Jurkat, Clone E6-1 (cell line): ENCODE data around the gene ARFGEF2.
"Not testable (repeated sequence)": the region's sequence is repeated elsewhere in the genome, so short reads cannot be mapped to it uniquely, and the experiment has no call there.

ENCODE experiments used
- DNase-seq: peaks from one replicate; pipeline ENCODE4 v3.0.0-alpha.2; 2011; ENCODE audit warnings: low read depth, low spot score
- H3K4me3 ChIP-seq: 2 replicates; pipeline ENCODE4 v1.5.1; 2011; ENCODE audit warnings: mild to moderate bottlenecking, low read length, control low read depth, moderate library complexity

ARFGEF2 gene

DNA sequence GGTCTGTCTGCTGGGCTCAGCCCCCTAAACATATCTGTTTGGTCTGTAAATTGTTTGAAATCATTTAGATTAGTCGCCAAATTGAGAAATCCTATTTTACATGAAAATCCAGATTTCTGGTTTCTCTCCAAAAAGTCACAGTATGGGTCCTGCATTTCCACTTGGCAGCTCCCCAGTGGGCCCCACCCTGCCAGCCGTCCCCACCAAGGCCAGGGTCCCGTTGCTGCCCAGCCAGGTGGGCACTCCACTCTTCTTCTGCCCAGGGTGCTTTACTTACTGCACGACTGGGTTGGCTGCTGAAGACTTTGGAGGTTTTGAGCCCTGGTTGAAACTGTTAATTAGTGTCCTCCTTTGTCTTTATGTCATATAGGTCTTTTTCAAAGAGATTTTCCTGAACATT lies 50.4 kb downstream of the ARFGEF2 start:
- no peak overlapping the region for H3K4me3 ChIP-seq
- DNase-seq: no peak

DNA sequence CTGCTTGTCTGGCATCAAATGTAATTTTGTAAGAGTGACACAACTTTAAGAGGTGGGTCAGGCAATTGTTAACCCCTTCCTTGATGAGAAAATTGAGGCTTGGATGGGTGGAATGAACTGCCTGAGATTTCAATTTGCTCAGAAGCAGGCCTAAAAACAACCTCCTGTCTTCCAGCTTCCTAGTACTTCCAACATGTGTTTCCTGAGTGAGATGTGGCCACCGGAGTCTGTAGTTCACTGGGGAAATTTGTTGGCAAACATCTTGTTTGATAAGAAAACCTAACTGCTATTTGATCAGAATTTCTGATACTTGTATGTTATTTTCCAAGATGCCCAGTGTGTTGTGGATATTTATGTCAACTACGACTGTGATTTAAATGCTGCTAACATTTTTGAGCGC lies 51.3 kb downstream of the ARFGEF2 start:
- no peak for DNase-seq
- no peak overlapping the region for H3K4me3 ChIP-seq

DNA sequence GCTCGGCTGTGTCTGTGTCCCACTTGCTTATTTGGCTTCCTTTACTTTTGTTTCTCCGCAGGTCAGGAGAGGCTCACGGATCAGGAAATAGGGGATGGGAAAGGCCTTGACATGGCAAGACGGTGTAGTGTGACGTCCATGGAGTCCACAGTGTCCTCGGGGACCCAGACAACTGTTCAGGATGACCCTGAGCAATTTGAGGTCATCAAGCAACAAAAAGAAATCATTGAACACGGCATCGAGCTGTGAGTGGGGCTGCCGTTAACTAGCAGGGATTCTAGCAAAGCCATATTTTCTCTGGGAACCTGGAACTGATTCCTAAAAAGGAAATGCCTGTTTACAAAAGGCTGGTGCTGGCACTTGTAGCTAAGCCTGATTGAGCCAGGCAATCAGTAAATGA lies 54.4 kb downstream of the ARFGEF2 start:
- no peak for DNase-seq
- no peak overlapping the region for H3K4me3 ChIP-seq

DNA sequence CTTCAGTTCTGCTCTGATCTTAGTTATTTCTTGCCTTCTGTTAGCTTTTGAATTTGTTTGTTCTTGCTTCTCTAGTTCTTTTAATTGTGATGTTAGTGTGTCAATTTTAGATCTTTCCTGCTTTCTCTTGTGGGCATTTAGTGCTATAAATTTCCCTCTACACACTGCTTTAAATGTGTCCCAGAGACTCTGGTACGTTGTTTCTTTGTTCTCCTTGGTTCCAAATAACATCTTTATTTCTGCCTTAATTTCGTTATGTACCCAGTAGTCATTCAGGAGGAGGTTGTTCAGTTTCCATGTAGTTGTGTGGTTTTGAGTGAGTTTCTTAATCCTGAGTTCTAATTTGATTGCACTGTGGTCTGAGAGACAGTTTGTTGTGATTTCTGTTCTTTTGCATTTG lies 58.5 kb downstream of the ARFGEF2 start:
- not testable (repeated sequence) for DNase-seq, H3K4me3 ChIP-seq

DNA sequence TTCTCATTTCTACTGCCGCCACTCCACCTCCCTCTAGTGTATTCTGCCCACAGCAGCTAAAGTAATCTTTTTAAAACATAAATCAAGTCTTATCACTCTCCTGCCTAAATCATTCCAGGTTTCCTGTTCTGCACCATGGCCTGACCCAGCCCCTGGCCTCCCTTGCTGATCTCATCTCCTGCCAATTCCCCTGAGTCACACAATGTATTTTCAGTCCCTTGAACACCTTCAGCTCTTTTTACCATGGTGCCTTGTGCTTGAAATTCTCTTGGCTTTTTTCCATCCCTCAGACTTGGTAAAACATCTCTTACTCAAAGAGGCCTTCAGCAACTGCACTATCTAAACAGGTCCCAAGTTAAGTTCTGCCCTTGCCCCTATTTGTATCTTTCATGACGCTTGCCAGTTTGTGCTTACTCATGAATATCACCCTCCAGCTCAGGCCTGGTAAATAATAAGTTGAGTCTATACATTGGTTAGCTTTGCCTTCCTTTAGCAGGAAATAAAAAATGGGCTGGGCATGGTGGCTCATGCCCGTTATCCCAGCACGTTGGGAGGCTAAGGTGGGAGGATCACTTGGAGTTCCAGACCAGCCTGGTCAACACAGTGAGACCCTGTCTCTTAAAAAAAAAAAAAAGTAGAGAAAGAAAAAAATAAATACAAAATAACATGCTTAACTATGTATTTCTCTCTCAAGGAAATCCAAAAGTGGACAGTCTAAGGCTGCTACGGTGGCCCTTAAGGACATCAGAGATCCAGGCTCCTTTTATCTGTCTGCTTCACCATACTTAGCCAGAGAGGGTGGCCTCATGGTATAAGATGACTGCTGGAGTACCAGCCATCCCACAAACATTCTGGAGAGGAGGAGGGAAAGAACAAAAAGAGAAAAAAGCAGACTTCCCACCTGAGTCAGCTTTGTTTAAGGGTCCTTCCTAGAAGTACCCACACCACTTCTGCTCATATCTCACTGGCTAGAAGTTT lies 62.2 kb downstream of the ARFGEF2 start:
- no peak for DNase-seq
- no peak overlapping the region for H3K4me3 ChIP-seq

GRCh38 chr20:48984575-48985219 lies 63.2 kb downstream of the ARFGEF2 start:
- no peak for DNase-seq

DNA sequence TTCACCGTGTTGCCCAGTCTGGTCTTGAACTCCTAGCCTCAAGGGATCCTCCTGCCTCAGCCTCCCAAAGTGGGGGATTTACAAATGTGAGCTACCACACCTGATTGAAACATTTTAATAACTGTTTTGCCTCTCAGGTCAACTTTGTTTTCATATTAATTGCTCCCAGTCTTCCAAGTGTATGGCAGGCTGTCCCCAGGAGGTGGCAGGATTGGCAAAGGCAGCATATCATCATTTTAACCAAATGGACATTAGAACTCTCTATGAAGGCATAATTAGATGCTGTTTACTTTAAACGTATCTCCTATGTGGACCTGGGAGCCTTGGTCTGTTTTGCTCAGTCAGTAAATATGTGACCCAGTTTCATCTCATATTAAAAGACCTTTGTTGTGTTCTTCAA lies 65.4 kb downstream of the ARFGEF2 start:
- no peak for DNase-seq
- H3K4me3 ChIP-seq: no peak overlapping the region

More at GRCh38 chr20:48984575-48985219, 63.2 kb downstream of the ARFGEF2 start:
- H3K4me3 ChIP-seq: no peak overlapping the region

GRCh38 chr20:48990467-48990866 lies 69.0 kb downstream of the ARFGEF2 start:
- DNase-seq: no peak
- H3K4me3 ChIP-seq: no peak overlapping the region

- H3K4me3 ChIP-seq: no peak overlapping the region
- DNase-seq: no peak
These were observed 74.1 kb downstream of the ARFGEF2 start for GRCh38 chr20:48995589-48995988.

GRCh38 chr20:48999890-49000870 lies 78.7 kb downstream of the ARFGEF2 start:
- no peak overlapping the region for H3K4me3 ChIP-seq
- no peak for DNase-seq

DNA sequence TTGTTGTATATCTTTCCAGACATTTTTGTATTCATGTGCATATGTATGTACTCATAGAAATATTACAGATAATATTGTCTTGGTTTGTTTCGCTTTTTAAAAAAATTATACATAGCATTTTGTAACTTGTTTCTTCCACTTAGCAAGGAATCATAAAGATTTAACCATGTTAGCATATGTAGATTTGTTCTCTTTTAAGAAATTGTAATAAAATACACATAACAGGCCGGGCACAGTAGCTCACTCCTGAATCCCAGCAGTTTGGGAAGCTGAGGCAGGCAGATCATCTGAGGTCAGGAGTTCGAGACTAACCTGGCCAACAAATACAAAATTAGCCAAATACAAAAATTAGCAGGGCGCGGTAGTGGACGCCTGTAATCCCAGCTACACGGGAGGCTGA lies 80.2 kb downstream of the ARFGEF2 start:
- DNase-seq: no peak
- H3K4me3 ChIP-seq: no peak overlapping the region

DNA sequence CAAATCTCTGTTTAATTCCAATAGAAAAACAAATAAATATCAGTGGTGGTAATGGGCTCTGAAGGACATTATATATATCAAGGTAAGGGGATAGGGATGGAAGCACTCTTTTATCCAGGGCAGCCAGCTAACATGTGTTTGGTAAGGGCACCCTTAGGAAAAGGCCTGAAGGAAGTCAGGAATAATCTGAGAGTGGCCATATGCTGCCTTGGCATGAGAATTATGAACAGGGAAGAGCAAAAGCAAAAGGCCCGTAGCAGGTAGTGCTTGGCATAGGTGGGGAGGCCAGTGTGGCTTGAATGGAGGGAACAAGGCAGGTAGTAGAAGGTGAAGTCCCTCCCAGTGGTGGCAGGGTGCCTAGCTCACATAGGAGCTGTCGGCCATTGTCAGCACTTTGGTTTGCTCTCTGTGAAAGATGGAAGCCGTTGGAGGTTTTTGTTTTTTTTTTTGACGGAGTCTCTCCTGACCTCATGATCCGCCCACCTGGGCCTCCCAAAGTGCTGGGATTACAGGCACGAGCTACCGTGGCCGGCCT lies 85.0 kb downstream of the ARFGEF2 start:
- DNase-seq: no peak
- H3K4me3 ChIP-seq: no peak overlapping the region

GRCh38 chr20:49009899-49010631 lies 88.6 kb downstream of the ARFGEF2 start:
- no peak for DNase-seq

GRCh38 chr20:49024220-49024619 lies 102.7 kb downstream of the ARFGEF2 start:
- H3K4me3 ChIP-seq: no peak overlapping the region
- DNase-seq: no peak

More at GRCh38 chr20:49009899-49010631, 88.6 kb downstream of the ARFGEF2 start:
- H3K4me3 ChIP-seq: no peak overlapping the region

GRCh38 chr20:49028177-49028576 lies 106.7 kb downstream of the ARFGEF2 start:
- not testable (repeated sequence) for DNase-seq, H3K4me3 ChIP-seq

GRCh38 chr20:49028684-49029083 lies 107.2 kb downstream of the ARFGEF2 start:
- DNase-seq: no peak
- no peak overlapping the region for H3K4me3 ChIP-seq

DNA sequence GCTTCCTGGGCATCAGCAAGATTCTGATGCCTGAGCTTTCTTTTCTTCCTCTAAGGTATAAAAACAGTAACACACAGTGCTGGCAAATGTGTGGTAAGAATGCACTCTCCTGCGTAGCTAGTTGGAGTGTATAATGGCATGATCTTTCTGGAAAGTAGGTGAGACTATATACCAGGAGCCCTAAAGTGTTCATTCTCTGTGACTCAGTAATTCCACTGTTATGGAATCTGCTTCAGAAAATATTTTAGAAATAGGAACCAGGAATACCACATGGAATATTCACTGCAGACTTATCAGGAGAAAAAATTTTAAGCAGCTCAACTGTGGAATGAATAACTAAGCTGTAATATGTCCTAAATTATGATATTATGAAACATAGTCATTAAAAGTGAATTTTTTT lies 107.7 kb downstream of the ARFGEF2 start:
- H3K4me3 ChIP-seq: no peak overlapping the region
- no peak for DNase-seq

DNA sequence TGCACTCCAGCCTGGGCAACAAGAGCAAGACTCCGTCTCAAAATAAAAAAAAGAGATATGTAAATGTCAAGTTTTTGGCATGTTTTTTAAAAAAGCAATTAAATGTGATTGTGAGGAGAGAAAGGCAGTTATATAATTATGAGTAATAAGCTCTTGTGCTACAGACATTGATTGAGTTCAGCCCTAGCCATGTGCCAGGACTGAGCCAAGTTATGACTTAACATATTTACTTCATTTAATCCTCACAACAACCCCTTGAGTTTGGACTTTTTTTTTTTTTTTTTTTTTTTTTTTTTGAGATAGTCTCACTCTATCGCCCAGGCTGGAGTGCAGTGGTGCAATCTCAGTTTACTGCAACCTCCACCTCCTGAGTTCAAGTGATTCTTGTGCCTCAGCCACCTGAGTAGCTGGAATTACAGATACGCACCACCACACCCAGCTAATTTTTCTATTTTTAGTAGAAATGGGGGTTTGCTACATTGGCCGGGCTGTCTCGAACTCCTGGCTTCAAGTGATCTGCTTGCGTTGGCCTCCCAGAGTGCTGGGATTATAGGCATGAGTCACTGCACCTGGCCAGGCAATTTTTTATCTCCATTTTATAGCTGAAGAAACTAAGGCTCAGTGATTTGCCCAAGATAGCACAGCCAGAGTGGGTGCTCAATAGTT lies 109.6 kb downstream of the ARFGEF2 start:
- no peak overlapping the region for H3K4me3 ChIP-seq

More for the DNA sequence above, 109.6 kb downstream of the ARFGEF2 start:
- DNase-seq: no peak
